HG03095 (cell line): ENCODE results near the gene MAP4K3.
A peak's percentile ranks its signal among the peaks of the same experiment; 100 is the strongest.

Experiments
- ATAC-seq: cut with Tn5 transposase; IDR thresholded peaks from one replicate; pipeline ENCODE4 v1.9.1; 2021; ENCODE audit warnings: moderate library complexity; ENCODE audit not compliant: unreplicated experiment

MAP4K3 gene

GRCh38 chr2:39447266-39448168 lies 10.4 kb upstream of the MAP4K3 start:
- ATAC-seq, result no peak

- ATAC-seq, result no peak
Observed at GRCh38 chr2:39445934-39446333, 8.8 kb upstream of the MAP4K3 start.

GRCh38 chr2:39443009-39443408 lies 5.9 kb upstream of the MAP4K3 start:
- no peak for ATAC-seq

GRCh38 chr2:39437522-39438296 lies 624 bp upstream of the MAP4K3 start:
- peak; percentile 51 for ATAC-seq

- ATAC-seq, result peak; percentile 6
Observed at GRCh38 chr2:39435741-39436591, 1.1 kb downstream of the MAP4K3 start.

GRCh38 chr2:39435234-39435633 lies 1.9 kb downstream of the MAP4K3 start:
- ATAC-seq, result no peak

- no peak for ATAC-seq
Observed at GRCh38 chr2:39434233-39434897, 2.7 kb downstream of the MAP4K3 start.

GRCh38 chr2:39433586-39434195 lies 3.4 kb downstream of the MAP4K3 start:
- ATAC-seq, result no peak

- ATAC-seq, result no peak
Observed at GRCh38 chr2:39432701-39433100, 4.4 kb downstream of the MAP4K3 start.

GRCh38 chr2:39431592-39432316 lies 5.3 kb downstream of the MAP4K3 start:
- no peak for ATAC-seq

GRCh38 chr2:39429746-39430145 lies 7.3 kb downstream of the MAP4K3 start:
- no peak for ATAC-seq

- no peak for ATAC-seq
Observed at GRCh38 chr2:39424951-39425350, 12.1 kb downstream of the MAP4K3 start.

- ATAC-seq, result no peak
Observed at GRCh38 chr2:39422700-39423099, 14.4 kb downstream of the MAP4K3 start.

GRCh38 chr2:39421354-39421753 lies 15.7 kb downstream of the MAP4K3 start:
- no peak for ATAC-seq

- ATAC-seq, result no peak
Observed at GRCh38 chr2:39419282-39420223, 17.5 kb downstream of the MAP4K3 start.

- no peak for ATAC-seq
Observed at GRCh38 chr2:39418491-39418890, 18.6 kb downstream of the MAP4K3 start.

- no peak for ATAC-seq
Observed at GRCh38 chr2:39416140-39416539, 20.9 kb downstream of the MAP4K3 start.

GRCh38 chr2:39413063-39413737 lies 23.9 kb downstream of the MAP4K3 start:
- no peak for ATAC-seq
